GM15510 (cell line): ENCODE data around the gene SLC2A1.

Source experiments
- POLR2A ChIP-seq: IDR thresholded peaks from 3 replicates; pipeline ENCODE4 v1.6.1; 2011; ENCODE audit warnings: borderline replicate concordance; ENCODE audit not compliant: insufficient read length; ENCODE audit errors: extremely low read depth

Gene SLC2A1

DNA sequence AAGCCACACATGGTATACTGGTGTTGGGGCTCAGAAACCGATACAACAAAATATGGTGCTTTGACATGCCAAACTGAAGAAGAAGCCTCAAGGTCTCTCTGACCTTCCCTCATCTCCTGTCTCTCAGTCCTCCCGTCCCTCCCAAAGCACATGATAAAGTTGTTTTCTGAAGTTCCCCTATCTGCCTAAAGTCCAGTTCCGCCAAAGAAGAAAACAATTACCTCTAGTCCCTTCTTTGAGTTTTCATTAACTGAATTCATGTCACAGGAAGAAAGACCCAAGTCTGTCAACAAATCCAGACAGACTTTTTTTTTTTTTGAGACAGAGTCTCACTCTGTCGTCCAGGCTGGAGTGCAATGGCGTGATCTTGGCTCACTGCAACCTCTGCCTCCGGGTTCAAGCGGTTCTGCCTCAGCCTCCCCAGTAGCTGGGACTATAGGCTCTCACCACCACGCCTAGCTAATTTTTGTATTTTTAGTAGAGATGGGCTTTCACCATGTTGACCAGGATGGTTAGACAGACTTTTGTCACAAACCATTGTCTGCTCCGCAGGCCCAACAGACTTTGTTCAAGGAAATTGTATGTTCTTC, 32.2 kb upstream of the SLC2A1 start:
- no peak for TF ChIP-seq POLR2A

DNA sequence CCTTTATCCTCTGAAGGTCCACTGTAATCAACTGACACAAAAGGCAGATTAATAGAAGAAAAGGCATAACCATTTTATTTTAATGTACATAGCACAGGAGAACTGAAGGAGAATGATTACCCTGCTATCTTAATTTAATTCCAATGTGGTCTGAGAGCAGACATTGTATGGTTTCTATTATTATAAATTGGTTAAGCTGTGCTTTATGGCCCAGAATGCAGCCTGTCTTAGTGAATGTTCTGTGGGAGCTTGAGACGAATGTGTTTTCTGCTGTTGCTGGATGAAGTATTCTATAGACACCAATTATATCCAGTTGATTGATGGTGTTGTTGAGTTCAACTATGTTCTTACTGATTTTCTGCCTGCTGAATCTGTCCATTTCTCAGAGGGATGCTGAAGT, 25.0 kb upstream of the SLC2A1 start:
- TF ChIP-seq POLR2A = no peak

DNA sequence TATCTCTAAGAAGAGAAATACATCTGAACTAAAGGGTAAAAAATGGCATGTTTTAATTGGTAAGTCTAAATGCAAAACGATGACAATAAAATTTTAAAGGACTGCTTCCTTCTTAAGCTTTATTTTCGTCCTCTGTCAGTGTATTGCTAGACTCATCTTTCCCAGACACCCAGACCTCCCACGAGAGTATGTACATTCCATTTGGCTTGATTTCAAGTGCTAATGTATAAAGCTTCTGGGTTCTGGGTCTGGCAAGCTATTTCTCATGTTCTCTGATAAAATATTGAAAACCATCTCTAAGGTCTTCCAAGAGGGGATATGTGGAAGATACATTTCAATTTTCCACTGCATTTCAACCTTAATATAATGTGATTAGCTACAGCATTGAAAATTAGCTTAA, 24.6 kb upstream of the SLC2A1 start:
- no peak for TF ChIP-seq POLR2A

DNA sequence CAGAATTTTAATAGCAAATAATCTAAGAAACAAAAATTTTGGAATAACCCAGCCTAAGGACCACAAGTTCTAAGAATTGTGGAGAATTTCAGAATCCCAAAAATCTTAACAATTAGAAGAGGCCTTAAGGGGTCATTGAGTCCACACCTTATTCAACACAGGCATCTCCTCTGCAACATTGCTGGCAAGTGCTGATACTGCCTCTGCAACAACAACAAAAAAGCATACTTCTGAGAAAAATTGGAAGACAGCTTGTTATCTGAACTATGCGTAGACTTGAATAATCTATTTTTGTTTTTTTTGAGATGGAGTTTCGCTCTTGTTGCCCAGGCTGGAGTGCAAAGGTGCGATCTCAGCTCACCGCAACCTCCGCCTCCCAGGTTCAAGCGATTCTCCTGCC, 24.0 kb upstream of the SLC2A1 start:
- TF ChIP-seq POLR2A = no peak

DNA sequence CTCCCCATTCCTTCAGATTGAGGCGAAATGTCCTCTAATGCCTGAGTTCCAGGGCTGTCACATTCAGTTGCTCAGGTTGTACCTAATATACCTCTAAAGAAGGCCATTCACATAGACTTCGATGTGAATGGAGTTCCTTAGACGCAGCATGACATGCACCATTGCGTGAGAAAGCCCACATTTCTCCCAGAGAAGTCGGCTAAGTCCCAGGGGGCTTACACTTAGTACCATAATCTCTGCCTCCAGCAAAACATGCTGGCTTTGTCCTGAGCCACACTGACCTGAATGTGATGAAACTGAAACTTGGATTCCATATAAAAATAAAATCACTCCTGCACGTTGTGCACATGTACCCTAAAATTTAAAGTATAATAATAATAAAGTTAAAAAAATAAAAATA, 23.2 kb upstream of the SLC2A1 start:
- TF ChIP-seq POLR2A = no peak

DNA sequence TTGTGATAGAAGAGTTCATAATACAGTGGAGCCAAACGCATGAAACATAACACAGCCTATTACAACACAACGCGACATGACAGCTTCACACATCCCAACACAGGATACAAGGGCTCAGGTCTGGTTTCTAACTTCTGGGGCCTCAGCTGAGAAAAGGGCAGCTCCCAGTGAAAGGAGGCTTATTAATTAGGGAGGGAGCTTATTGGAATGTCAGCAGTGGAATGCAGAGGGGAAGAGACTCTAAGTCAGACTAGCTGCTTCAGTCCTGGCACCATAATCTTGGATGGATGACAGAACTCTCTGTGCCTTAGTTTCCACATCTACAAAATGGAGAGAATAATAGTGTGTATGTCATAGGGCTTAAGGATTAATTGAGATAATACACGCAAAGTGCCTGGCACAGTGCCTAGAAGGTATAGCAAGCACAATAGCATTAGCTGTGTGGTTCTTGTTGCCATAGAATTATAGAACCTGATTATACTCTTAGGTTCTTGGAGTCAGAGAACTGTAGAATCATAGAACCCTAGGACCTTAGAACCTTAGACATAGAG, 22.7 kb upstream of the SLC2A1 start:
- no peak for TF ChIP-seq POLR2A

DNA sequence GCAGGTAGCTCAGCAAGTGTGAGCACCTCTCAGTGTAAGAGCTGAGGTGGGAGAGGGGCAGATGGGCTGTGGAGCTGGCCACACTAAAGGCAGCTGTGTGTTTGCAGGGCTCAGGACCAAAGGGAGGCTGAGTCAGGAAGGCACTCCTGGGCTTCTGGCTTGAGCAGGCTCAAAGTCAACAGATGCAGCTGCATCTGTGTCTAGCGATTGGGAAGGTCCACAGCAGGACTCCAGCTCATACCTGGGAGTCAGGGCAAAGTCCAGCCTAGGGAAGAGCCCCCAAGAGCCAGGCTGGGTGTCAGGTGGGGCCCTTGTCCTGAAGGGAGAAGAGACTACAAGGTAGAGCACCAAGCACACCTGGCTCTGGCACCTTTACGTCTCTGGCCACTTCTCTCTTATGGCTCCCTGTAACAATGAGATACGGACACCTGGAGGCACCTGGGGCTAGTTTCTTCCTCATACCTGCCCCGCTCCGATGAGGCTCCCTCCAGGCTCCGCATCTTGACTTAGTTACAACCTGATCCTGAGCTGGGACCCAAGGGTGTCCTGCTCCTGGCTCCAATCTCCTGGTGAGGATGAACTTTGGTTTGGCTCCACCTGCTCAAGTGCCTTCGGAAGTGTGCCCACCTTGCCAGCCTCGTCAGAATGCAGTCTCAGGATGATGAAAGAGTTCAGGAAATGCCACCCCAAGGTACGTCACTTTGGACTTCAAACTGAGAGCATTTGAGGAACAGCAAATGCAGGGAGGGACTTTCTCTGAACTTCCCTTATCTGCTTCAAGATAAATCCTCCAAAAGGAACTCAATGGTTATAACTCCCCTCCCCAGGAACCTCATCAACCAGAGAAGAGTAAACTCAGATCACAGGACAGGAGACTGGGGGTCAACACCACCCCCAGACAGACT, 21.5 kb upstream of the SLC2A1 start:
- no peak for TF ChIP-seq POLR2A

DNA sequence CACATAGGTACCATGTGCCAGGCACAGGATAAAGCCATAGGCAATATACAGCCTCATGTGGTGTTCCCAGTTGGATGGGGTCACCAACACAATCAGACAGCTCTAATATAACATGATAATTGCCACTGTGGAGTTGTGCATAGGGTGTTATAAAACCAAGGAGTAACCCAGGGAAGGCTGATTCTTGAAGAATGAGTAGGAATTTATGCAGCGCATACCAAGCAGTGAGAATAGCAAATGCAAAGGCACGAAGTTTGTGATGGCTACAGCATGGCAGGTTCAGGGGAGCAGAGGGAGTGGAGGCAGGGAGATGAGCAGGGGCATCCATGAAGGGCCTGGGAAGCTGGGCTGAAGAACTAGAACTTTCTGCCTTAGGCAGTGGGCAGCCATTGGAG, 20.4 kb upstream of the SLC2A1 start:
- TF ChIP-seq POLR2A = no peak

DNA sequence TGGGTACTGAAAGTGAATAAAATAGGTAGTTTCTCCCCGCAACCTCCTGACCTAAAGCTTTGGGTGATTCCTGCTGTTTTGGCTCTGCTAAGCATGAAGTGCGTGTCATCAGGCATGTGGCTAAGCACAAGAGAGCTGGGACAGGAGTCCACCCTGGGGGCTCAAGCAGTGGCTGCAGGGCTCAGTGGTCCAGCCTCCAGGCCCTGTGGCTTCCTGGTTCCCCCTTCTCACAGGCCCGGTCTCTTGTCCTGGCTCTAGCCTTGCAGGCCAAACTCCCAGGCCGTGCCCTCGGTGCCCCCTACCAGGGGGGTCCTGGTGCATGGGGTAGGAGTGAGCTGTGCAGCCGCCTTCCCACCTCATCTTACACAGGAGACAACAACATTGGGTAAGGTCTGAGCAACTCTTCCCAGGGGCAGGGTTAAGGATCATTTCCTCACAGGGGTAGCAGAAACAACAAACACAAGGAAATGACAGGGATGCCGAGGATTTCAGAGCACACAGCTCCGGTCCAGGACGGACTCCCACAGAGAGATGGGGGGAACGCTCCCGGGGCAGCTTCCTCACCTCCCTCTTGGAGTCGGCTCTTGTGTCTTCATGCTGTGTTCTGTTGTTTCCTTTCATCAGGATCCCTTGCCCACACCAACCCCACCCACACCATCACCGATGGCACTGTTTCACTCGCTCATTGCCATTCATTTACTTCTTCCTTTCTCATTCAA, 19.8 kb upstream of the SLC2A1 start:
- TF ChIP-seq POLR2A = no peak

DNA sequence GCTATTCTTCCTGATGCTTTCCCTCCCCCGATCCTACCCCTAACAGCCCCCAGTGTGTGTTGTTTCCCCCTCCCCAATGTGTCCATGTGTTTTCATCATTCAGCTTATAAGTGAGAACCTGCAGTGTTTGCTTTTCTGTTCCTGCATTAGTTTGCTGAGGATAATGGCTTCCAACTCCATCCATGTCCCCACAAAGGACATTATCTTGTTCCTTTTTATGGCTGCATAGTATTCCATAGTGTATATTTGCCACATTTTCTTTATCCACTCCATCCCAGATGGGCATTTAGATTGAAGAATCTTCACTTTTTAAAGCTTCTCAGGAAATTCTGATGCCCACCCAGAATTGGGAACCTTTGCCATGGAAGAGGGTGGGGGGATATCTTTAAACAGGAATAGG, 19.0 kb upstream of the SLC2A1 start:
- no peak for TF ChIP-seq POLR2A

DNA sequence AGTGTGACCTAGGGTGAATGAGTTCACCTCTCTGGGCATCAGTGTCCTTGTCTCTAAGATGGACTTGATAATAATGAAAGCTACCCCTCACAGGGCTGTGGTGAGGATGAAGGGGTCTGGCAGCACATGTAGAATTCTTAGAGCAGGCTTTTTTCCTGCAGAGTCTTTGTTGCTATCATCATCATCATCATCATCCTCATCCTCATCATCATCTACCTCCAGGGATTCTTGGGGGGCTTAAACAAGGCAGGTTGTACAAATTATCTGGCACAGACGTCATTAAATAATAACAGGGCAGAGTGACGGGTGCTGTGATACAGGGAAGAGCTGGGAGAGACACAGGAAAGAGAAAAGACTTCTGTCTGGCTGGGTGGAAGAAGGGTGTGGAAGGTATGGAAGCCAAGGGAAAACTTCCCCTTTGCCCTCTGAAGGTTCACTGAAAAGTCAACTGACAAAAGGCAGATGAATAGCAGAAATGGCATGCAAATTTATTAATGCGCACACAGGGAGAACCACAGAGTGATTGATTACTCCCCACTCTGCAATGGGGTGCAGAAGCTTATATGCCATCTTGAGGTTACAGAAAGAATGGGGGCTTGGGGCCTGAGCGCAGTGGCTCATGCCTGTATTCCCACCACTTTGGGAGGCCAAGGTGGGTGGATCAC, 17.0 kb upstream of the SLC2A1 start:
- no peak for TF ChIP-seq POLR2A

DNA sequence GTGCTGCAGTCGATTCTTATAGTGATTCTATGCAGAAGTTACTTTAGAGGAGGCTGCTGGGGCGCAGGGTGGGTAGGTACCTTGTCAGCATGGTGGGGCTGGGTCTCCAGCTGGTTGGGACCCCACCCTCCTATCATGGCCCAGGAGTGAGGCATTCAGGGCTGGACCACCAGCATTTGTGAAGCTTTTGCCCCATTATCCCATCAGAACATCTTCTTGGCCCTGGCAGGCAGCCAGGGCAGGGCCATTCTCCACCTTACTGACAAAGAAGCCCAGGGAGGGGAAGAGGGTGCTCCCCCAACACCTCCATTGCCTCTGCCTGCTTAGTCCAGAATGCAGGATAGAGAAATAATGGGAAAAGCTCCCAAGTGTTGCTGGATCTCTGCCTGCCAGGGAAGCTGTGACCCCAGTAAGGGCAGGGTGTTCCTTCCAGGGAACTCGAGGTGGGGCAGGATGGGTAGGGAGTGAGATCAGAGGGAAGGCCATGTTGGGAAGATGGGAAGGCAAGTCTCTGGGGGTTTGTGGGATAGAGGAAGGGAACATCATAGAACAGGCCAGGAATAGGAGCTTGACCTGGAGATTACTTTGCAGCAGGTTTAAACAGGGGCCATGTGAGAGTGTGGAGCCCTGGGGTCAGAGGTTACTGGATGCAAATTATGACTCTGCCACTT, 16.2 kb upstream of the SLC2A1 start:
- TF ChIP-seq POLR2A = no peak

DNA sequence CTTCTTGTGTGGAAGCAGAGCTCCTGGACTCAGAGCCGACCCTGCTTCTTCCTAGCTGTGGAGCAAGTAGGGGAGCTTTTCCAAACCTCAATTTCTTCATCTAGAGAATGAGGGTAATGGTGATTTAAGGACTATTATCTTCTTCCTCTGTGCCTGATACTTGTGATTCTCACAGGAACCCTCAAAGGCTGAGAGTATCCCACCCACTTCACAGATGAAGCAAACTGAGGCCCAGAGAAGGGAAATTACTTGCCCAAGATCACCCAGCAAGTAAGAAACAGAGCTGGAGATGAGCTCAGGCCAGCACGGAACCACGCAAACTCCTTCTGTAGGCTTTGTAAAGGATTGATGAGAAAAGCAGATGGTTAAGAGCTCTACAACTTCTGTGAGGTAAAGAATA, 15.1 kb upstream of the SLC2A1 start:
- no peak for TF ChIP-seq POLR2A

DNA sequence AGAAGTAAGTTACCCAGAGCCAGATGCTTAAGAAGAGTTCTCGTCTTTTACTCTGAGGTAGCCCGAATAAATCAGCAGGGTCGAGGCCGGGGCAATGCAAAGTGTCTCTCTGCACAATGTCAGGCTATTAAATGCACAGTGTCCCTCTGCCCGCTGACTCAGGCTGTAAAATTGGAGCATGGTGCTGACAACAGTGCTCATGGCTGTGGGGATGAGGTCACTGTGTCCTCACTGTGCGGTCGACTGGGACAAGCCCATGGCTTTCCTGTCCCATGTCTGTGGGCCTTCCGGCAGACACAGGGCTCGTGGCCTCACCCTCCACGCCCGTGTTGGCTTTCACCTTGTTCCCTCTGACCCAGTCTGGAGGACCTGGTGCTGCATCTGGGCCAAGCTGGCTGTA, 14.6 kb upstream of the SLC2A1 start:
- TF ChIP-seq POLR2A = no peak

DNA sequence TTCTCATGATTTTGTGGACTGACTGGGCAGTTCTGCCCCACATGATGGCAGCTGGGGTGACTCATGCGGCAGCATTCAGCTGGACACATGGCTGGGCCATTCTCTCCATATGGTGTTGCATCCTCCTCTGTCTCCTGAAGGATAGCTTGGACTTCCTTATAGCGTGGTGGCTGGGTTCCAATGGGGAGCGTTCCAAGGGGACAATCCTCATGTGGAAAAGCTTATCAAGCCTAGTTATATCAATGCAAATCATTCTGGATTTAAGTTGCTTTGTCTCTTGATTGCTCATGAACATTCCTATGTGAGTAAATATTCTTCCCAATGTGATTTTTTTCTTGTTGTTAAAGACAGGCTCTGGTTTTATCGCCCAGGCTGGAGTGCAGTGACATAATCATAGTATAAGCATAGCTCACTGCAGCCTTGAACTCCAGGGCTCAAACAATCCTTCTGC, 13.2 kb upstream of the SLC2A1 start:
- TF ChIP-seq POLR2A = no peak

DNA sequence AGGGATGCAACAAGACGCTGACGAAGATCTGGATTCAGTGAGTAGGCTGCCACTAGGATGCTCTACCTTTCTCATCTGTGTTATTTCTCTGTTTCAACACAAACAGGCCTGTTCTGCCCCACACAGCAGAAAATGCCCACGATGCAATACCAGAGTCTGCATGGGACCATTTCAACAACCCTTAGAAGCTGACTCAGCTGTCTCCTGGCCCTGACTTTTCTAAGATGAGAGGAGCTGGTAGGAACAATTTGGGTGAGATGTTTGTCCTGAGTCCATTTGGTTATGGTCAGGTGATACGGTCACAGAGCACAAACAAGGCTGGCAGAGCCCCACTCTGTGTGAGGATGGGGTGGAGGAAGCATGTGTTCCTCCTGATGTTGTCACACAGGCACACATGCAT, 11.5 kb upstream of the SLC2A1 start:
- no peak for TF ChIP-seq POLR2A
